ENCODE data around the gene SLC29A4.

- TF ChIP-seq, protein P1, sequence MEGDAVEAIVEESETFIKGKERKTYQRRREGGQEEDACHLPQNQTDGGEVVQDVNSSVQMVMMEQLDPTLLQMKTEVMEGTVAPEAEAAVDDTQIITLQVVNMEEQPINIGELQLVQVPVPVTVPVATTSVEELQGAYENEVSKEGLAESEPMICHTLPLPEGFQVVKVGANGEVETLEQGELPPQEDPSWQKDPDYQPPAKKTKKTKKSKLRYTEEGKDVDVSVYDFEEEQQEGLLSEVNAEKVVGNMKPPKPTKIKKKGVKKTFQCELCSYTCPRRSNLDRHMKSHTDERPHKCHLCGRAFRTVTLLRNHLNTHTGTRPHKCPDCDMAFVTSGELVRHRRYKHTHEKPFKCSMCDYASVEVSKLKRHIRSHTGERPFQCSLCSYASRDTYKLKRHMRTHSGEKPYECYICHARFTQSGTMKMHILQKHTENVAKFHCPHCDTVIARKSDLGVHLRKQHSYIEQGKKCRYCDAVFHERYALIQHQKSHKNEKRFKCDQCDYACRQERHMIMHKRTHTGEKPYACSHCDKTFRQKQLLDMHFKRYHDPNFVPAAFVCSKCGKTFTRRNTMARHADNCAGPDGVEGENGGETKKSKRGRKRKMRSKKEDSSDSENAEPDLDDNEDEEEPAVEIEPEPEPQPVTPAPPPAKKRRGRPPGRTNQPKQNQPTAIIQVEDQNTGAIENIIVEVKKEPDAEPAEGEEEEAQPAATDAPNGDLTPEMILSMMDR (IDR thresholded peaks at IDR 0.05), result no peak
- TF ChIP-seq ZFX (IDR thresholded peaks at IDR 0.05; ENCODE audit: borderline replicate concordance), result no peak
Measured at GRCh38 chr7:5266191-5267028, 16.3 kb upstream of the SLC29A4 start.
